Neural progenitor cell (in vitro differentiated cells): ENCODE data around the gene FFAR1. TPM values are rescaled to one million over a fixed set of nuclear protein-coding genes. Genes with fewer than 3 reads are reported as not detected.

Experiments used
- DNase-seq: peaks from one replicate; pipeline ENCODE4 v3.0.0-alpha.2; 2016; ENCODE audit warnings: low spot score
- H2AFZ ChIP-seq: fragments of 200-600 bp; sonication (generic); replicated peaks from 2 replicates; pipeline ENCODE4 v1.6.1; 2016; ENCODE audit warnings: antibody characterized with exemption
- H3F3A ChIP-seq: fragments of 200-600 bp; sonication (generic); 2 replicates; pipeline ENCODE4 v1.6.1; 2016; ENCODE audit warnings: antibody characterized with exemption, low read depth
- H3K27ac ChIP-seq: fragments of 200-600 bp; sonication (generic); 2 replicates; pipeline ENCODE4 v1.5.1; 2016; ENCODE audit warnings: mild to moderate bottlenecking
- H3K27me3 ChIP-seq: fragments of 200-600 bp; sonication (generic); 2 replicates; pipeline ENCODE4 v1.6.1; 2016; ENCODE audit warnings: mild to moderate bottlenecking, moderate library complexity
- H3K36me3 ChIP-seq: fragments of 200-600 bp; sonication (generic); 2 replicates; pipeline ENCODE4 v1.5.1; 2016
- H3K4me1 ChIP-seq: fragments of 200-600 bp; sonication (generic); 2 replicates; pipeline ENCODE4 v1.6.1; 2016; ENCODE audit warnings: mixed run types
- H3K4me2 ChIP-seq: fragments of 200-600 bp; sonication (generic); 2 replicates; pipeline ENCODE4 v1.6.1; 2016
- H3K4me3 ChIP-seq: fragments of 200-600 bp; sonication (generic); 2 replicates; pipeline ENCODE4 v1.5.1; 2016
- H3K79me2 ChIP-seq: fragments of 200-600 bp; sonication (generic); 2 replicates; pipeline ENCODE4 v1.6.1; 2016; ENCODE audit warnings: low read depth
- H3K9ac ChIP-seq: fragments of 200-600 bp; sonication (generic); 2 replicates; pipeline ENCODE4 v1.6.1; 2016
- H3K9me3 ChIP-seq: fragments of 200-600 bp; sonication (generic); 2 replicates; pipeline ENCODE4 v1.5.1; 2016; ENCODE audit warnings: low read depth
- H4K20me1 ChIP-seq: fragments of 200-600 bp; sonication (generic); 2 replicates; pipeline ENCODE4 v1.6.1; 2016; ENCODE audit warnings: low read depth
- H3K27ac Mint-ChIP-seq: 3 replicates; pipeline ENCODE4 v1.8.0; 2021; ENCODE audit warnings: mixed read lengths
- H3K27me3 Mint-ChIP-seq: 2 replicates; pipeline ENCODE4 v1.8.0; 2022; ENCODE audit warnings: low read depth, mild to moderate bottlenecking, inconsistent platforms, moderate library complexity, mixed read lengths; ENCODE audit not compliant: insufficient read depth
- H3K36me3 Mint-ChIP-seq: 3 replicates; pipeline ENCODE4 v1.8.0; 2021; ENCODE audit warnings: mixed read lengths
- H3K4me1 Mint-ChIP-seq: 3 replicates; pipeline ENCODE4 v1.8.0; 2021; ENCODE audit warnings: mixed read lengths
- H3K4me3 Mint-ChIP-seq: 3 replicates; pipeline ENCODE4 v1.8.0; 2021; ENCODE audit warnings: mild to moderate bottlenecking, moderate library complexity, mixed read lengths
- H3K9me3 Mint-ChIP-seq: 3 replicates; pipeline ENCODE4 v1.8.0; 2020; ENCODE audit warnings: mixed read lengths
- CTCF ChIP-seq: fragments of 200-600 bp; sonication (generic); IDR thresholded peaks from 2 replicates; pipeline ENCODE4 v1.5.1; 2017; ENCODE audit warnings: antibody characterized with exemption, mild to moderate bottlenecking
- EZH2 ChIP-seq: fragments of 200-600 bp; sonication (generic); IDR thresholded peaks from 2 replicates; pipeline ENCODE4 v1.6.1; 2017; ENCODE audit warnings: antibody characterized with exemption, mild to moderate bottlenecking, moderate library complexity
- EZH2phosphoT487 ChIP-seq: fragments of 200-600 bp; sonication (generic); IDR thresholded peaks from 2 replicates; pipeline ENCODE4 v1.6.1; 2017; ENCODE audit warnings: antibody characterized with exemption
- total RNA-seq: library from RNA; depleted of rRNA; stranded (reverse); fragments of >200 nt; gene quantifications from 2 replicates; pipeline ENCODE4 v1.2.3, GENCODE V29; 2015; ENCODE audit warnings: low replicate concordance

FFAR1 gene
- total RNA-seq, 1 donor from 2014 or later: not detected

GRCh38 chr19:35365303-35365702 lies 17.6 kb downstream of the FFAR1 start:
- H3K36me3 Mint-ChIP-seq: no peaks in the 10 kb centered on the region
- Histone ChIP-seq H3K4me3 (no peak overlapping the region), H2AFZ (no peak overlapping the region), H3F3A (no peaks in the 10 kb centered on the region), H3K9me3 (no peaks in the 10 kb centered on the region), H3K4me2 (no peak overlapping the region), H4K20me1 (no peaks in the 10 kb centered on the region), H3K4me1 (no peaks in the 10 kb centered on the region), H3K79me2 (no peaks in the 10 kb centered on the region), H3K27ac (no peak overlapping the region), H3K9ac (no peak overlapping the region), H3K36me3 (no peaks in the 10 kb centered on the region), H3K27me3 (no peaks in the 10 kb centered on the region)
- H3K27me3 Mint-ChIP-seq: no peaks in the 10 kb centered on the region
- H3K4me3 Mint-ChIP-seq: no peak overlapping the region
- H3K4me1 Mint-ChIP-seq: peaks cover 8% of the 10 kb centered on the region
- DNase-seq: no peak
- no peaks in the 10 kb centered on the region for H3K9me3 Mint-ChIP-seq
- no peak for TF ChIP-seq EZH2phosphoT487
- H3K27ac Mint-ChIP-seq: no peak overlapping the region

GRCh38 chr19:35368378-35368777 lies 20.7 kb downstream of the FFAR1 start:
- Histone ChIP-seq H3K4me3 (no peak overlapping the region), H4K20me1 (no peaks in the 10 kb centered on the region), H3K36me3 (no peaks in the 10 kb centered on the region), H3K9ac (no peak overlapping the region), H3K4me1 (no peaks in the 10 kb centered on the region), H3K4me2 (no peak overlapping the region), H3K27ac (no peak overlapping the region), H2AFZ (no peak overlapping the region), H3K9me3 (no peaks in the 10 kb centered on the region), H3K27me3 (no peaks in the 10 kb centered on the region), H3K79me2 (no peaks in the 10 kb centered on the region), H3F3A (no peaks in the 10 kb centered on the region)
- no peak for DNase-seq
- Mint-ChIP-seq H3K9me3 (peaks cover 2% of the 10 kb centered on the region), H3K27me3 (peaks cover under 1% of the 10 kb centered on the region), H3K4me1 (peaks cover 7% of the 10 kb centered on the region), H3K36me3 (no peaks in the 10 kb centered on the region), H3K27ac (no peak overlapping the region), H3K4me3 (no peak overlapping the region)
- TF ChIP-seq CTCF (no peak), EZH2phosphoT487 (no peak), EZH2 (no peak)

DNA sequence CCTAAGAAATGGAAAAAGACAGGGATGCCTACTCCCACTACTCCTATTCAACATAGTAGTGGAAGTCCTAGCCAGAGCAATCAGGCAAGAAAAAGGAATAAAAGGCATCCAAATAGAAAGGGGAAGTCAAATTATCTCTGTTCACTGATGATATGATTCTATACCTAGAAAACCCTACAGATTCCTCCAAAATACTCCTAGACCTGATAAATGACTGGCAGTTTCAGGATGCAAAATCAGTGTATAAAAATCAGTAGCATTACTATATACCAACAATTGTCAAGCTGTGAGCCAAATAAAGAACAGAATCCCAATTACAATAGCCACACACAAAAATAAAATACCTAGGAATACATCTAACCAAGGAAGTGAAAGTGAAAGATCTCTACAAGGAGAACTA lies 21.8 kb downstream of the FFAR1 start:
- no peak overlapping the region for H3K9ac ChIP-seq
- Mint-ChIP-seq H3K9me3 (peaks cover 2% of the 10 kb centered on the region), H3K36me3 (no peaks in the 10 kb centered on the region), H3K27me3 (peaks cover 4% of the 10 kb centered on the region), H3K27ac (no peak overlapping the region), H3K4me1 (no peaks in the 10 kb centered on the region), H3K4me3 (no peak overlapping the region)
- TF ChIP-seq CTCF (no peak), EZH2 (no peak), EZH2phosphoT487 (no peak)
- no peak for DNase-seq
- H4K20me1 ChIP-seq: no peaks in the 10 kb centered on the region
- H3K4me2 ChIP-seq: no peak overlapping the region
- H3K27me3 ChIP-seq: no peaks in the 10 kb centered on the region
- no peaks in the 10 kb centered on the region for H3K9me3 ChIP-seq
- no peaks in the 10 kb centered on the region for H3F3A ChIP-seq
- no peaks in the 10 kb centered on the region for H3K36me3 ChIP-seq
- no peak overlapping the region for H3K4me3 ChIP-seq
- H3K4me1 ChIP-seq: no peaks in the 10 kb centered on the region
- no peak overlapping the region for H3K27ac ChIP-seq
- H3K79me2 ChIP-seq: no peaks in the 10 kb centered on the region
- H2AFZ ChIP-seq: no peak overlapping the region

DNA sequence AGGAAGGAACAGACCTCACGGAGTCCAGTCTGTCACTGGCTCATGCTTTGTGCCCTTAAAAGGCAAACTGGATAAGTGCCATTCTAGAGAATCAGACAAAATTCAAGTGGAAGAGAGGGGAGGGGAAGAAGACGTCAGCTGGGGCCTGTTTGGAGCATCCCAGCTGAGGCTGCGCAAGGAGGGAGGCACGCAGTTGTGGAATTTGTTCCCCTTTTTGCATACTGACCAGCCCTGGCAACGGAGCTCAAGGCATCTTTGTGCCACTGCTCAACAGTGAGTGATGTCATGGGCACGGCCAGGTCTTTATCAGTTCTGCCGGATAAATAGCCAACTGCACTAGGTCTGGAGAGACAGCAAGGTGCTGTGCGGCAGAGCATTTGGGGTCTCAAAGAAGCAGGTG lies 23.0 kb downstream of the FFAR1 start, which contains the start of gene GPR42:
GPR42 (plus strand) TSS at position 347 of the 400 bp plus-strand sequence. CDS start 292 bp downstream, outside the sequence.
- TF ChIP-seq CTCF (no peak), EZH2phosphoT487 (no peak), EZH2 (no peak)
- Histone ChIP-seq H3K4me1 (no peaks in the 10 kb centered on the region), H3K9ac (no peak within 1 kb of the TSS), H3K9me3 (no peaks in the 10 kb centered on the region), H3K4me3 (no peak within 1 kb of the TSS), H2AFZ (no peak within 1 kb of the TSS), H3K79me2 (no peaks in the 10 kb centered on the region), H3F3A (no peaks in the 10 kb centered on the region), H3K27me3 (no peaks in the 10 kb centered on the region), H4K20me1 (no peaks in the 10 kb centered on the region), H3K36me3 (no peaks in the 10 kb centered on the region), H3K27ac (no peak within 1 kb of the TSS), H3K4me2 (no peak within 1 kb of the TSS)
- Mint-ChIP-seq H3K36me3 (no peaks in the 10 kb centered on the region), H3K27ac (no peak within 1 kb of the TSS), H3K9me3 (peaks cover 2% of the 10 kb centered on the region), H3K4me1 (no peaks in the 10 kb centered on the region), H3K4me3 (no peak within 1 kb of the TSS), H3K27me3 (peaks cover 7% of the 10 kb centered on the region)
- DNase-seq: no peak
